ENCODE measurements around the gene RSBN1L.

The RSBN1L gene

DNA sequence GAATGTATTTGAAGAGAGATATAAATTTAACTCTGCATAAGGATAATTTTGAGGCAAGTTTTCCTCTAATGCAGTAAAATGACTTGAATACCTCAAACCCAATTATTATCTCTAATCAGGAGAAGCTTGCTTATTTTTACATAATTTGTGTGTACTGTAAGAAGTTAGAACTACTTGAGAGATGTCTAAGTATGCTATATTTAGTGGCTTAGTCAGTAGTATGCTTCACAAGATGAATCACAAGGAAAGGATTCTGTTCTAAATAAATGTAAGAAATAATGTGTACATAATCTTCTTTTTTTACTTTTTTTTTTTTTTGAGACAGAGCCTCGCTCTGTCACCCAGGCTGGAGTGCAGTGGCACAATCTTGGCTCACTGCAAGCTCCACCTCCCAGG is 116.0 kb downstream of the RSBN1L start:
- no peak for DNase-seq

DNA sequence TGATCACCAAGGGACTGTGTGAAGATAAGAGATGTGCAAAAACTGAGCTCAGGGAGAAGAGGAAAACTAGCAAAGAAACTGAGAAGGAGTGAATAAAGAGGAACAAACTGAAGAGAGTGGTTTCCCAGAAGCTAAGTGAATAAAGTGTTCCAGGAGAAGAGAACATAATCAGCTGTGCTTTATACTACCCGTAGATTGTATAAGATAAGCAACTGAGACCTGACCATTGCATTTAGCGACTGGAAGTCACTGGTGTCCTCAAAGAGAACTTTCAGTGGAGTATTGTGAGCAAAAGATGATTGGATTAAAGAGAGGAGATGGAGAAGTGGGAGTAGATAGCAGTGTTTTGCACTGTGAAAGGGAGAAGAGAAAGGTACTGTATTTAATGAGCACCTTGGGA is 116.9 kb downstream of the RSBN1L start:
- no peak for DNase-seq

DNA sequence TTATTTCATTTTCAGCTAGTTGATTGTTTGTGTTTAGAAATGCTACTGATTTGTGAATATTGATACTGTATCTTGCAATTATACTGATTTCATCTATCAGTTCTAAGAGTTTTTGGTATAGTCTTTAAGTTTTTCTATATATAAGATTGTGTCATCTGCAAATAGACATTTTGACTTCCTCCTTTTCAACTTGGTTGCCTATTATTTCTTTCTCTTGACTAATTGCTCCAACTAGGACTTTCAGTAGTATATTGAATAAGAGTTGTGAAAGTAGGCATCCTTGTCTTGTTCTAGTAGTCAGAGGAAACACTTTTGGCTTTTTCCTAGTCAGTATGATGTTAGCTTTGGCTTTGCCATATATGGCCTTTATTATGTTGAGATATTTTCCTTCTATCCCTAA is 122.8 kb downstream of the RSBN1L start:
- DNase-seq = no peak

DNA sequence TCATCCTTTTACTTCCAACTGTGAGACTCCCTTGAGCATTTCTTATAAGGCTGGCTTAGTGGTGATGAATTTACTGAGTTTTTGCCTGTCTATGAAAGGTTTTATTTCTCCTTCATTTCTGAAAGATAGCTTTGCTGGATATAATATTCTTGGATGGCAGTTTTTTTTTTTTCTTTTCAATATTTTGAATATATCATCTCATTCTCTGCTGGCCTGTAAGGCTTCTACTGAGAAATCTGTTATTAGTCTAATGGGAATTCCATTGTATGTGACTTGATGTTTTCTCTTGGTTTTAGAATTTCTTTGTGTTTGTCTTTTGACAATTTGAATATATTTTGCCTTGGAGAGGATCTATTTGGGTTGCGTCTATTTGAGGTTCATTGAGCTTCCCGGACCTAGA is 124.7 kb downstream of the RSBN1L start:
- no peak for DNase-seq

DNA sequence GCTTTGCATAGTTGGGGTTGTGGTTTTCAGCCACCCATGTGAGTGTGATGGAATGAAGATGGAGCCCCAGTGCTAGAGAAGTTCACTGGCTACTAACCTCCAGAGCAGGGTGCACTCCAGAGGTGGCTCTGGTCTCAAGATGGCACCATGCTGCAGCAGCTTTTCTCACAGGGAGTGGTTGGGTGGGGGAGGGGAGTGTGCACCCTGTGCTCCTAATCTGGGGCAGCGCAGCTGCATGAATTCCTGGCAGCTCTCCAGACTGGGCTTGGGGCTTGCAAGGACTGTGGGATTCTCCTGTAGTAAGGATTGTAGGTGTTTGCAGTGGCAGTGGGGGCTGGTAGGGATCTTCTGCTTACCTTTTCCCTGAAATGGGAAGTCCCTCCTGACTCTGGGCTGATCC is 126.0 kb downstream of the RSBN1L start:
- no peak for DNase-seq

DNA sequence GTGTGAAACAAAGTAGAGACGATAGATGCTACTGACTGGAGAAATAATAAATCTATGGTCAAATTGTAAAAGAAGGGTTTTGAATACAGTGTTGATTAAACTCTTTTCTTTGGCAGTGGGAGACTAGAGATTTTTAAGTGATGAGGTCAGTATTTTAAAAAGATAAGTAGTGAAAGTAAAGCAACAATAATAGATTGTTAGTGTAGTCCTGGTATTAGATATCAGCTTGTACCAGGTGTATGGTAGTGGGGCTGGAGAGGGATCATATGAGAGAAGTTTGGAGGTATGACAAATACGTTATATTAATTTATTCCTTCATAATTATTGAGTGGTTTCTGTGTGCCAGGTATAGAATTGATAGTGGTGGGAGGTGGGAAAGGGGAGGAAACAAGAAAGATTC is 127.5 kb downstream of the RSBN1L start:
- no peak for DNase-seq

DNA sequence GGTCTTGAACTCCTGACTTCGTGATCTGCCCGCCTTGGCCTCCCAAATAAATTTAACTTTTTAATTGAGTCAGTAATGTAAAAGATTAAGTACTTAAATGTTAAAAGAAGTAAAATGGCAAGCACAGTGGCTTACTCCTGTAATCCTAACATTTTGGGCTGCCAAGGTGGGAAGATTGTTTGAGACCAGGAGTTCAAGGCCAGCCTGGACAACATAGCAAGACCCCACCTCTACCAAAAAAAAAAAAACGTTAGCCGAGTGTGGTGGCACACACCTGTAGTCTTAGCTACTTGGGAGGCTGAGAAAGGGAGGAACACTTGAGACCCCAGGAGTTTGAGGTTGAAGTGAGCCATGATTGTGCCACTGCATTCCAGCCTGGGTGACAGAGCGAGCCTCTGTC is 128.4 kb downstream of the RSBN1L start:
- no peak for DNase-seq

DNA sequence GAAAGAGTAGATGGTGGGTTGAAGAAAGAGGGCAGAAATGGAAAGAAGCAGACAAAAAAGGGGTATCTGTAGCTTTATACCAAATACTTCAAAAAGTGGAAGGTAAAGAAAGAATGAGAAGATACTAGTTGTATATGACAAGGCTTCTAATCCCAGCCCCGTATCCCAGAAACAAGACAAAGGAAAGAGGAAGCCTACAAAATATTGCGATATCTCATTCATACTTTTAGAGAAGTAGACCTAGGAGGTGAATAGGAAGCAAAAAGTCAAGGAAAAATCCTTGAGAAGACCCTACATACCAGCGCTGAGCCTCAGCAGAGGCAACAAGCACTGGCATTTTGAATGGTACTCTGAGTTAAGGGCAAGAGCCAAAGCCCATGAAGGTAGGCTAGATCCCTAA is 128.9 kb downstream of the RSBN1L start:
- DNase-seq = no peak

DNA sequence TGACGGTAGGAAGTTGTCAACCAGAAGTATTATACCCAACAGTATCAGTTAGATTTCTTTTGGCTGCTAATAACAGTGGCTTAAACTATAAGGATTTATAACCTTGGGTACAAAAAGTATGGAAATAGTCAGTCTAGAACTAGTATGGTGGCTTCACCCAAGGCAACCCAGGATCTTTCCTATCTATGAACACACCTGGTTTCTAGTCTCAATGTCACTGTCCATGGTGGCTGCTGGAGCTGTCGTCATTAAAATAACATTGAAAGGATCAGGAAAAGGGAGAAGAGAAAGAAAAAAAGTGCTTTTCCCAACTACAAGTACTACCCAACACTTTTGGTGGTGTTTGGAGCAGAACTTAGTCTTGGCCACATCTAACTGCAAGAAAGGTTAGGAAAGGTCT is 130.0 kb downstream of the RSBN1L start:
- DNase-seq = no peak

DNA sequence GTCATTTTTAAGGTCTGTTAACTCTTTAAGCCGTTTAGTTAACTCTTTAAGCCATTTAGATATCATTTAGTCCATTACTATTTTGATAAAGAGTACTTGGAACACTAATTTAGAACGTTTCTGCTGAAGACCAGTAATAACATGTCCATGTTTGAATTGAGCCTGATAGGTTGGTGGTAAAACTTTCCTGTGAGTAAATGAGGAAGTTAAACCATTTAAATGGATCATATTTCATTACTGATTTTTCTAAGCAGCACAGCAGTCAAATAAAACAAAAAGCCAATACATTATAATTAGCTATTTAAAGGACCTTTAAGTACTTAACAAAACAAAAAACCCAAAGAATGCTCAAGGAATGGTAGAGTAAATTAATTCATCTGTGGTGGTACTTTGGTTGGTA is 131.7 kb downstream of the RSBN1L start:
- DNase-seq = no peak

DNA sequence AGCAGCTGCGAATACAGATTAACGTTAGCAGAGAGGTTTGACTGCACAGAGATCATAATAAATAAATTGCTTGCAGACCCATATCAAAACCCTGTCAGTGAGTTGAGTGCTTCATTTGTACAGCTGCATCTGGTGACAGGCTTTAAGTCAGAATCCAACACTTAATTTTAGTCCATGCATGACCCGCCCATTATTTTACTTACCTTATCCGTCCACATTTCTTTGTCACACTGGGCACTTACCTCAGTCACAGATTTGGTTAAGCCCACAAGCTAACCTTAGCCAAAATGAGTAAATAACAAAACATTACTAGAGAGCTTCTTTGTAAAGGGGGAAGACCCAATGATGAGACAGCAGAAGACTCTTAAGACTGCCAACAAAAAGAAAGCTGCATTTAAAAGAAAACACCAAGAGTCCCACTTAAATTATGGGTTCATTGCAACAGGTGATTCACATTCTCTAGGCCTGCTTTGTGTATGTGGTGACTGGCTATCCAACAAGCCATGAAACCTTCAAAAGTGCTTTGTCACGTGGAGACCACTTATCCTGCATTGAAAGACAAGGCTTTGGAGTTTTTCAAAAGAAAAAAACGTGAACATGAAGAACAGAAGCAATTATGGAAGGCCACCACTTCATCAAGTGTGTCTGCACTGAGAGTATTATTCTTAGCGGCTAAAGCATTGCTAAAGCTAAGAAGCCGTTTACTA is 134.5 kb downstream of the RSBN1L start:
- no peak for DNase-seq

DNA sequence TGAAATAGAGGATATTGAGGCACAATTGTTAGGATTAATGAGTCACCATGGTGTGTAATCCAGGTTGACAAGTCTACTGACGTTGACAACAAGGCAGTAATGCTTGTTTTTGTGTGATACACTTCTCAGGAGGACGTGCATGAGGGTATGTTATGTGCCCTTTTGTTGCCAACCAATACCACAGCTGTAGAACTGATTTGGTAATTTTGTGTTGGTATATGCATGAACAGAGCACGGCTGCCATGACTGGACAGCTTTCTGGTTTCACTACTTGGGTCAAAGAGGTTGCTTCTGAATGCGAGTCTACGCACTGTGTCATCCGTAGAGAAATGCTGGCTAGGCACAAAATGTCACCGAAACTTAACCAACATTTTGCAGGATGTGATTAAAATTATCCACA is 135.2 kb downstream of the RSBN1L start:
- DNase-seq = no peak

DNA sequence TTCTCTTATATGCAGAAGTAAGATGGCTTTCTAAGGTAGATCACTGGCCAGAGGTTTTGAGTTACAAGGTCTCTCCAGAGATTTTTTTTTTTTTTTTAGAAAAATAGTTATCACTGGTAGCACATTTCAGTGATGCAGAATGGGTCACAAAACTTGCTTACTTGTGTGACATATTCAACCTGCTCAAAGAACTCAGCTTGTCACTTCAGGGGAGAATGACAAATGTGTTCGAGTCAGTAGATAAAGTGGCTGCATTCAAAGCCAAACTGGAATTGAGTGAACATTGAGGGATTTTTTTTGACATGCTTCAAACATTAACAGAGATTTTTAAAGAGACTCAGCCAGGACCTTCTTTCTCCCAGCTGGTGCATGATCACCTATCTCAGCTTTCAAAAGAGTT is 135.7 kb downstream of the RSBN1L start:
- no peak for DNase-seq

Data from activated CD8-positive, alpha-beta memory T cell treated with anti-CD3 and anti-CD28 coated beads, Interleukin-2, amount 50 U/mL, for 4 hours (primary cell).